ENCODE data around the gene HRG. TPM values are rescaled to one million over a fixed set of nuclear protein-coding genes. Genes with fewer than 3 reads are reported as not detected.

Gene HRG
- total RNA-seq, 1 donor, result not detected

DNA sequence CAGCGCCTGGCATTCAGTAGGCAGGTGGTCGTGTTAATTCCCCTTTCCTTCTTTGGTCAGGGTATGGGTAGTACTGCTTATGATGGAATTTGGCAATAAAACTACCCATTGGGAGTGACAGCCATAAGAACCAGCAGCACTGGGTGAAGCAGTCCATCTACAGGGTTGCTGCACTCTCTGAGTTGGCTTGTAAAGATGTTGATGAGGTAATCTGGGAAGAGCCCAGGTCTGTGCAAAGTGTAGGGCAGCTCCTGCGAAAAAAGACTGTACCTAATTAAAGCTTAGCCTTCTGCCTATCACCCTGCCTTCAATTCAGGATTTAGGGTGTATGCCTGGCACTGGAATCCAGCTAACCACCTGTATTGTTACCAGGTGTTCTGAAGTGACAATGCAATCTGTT is 30.3 kb upstream of the HRG start:
- H3K27ac ChIP-seq (ENCODE audit: low read depth, low read length), result no peak overlapping the region
- TF ChIP-seq, protein P1, sequence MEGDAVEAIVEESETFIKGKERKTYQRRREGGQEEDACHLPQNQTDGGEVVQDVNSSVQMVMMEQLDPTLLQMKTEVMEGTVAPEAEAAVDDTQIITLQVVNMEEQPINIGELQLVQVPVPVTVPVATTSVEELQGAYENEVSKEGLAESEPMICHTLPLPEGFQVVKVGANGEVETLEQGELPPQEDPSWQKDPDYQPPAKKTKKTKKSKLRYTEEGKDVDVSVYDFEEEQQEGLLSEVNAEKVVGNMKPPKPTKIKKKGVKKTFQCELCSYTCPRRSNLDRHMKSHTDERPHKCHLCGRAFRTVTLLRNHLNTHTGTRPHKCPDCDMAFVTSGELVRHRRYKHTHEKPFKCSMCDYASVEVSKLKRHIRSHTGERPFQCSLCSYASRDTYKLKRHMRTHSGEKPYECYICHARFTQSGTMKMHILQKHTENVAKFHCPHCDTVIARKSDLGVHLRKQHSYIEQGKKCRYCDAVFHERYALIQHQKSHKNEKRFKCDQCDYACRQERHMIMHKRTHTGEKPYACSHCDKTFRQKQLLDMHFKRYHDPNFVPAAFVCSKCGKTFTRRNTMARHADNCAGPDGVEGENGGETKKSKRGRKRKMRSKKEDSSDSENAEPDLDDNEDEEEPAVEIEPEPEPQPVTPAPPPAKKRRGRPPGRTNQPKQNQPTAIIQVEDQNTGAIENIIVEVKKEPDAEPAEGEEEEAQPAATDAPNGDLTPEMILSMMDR (IDR thresholded peaks at IDR 0.05; ENCODE audit: extremely low read depth, low read depth, low read length), result no peak
- H3K27me3 ChIP-seq (ENCODE audit: insufficient read depth, low read length), result no peaks in the 10 kb centered on the region
- no peak overlapping the region for H2AFZ ChIP-seq (ENCODE audit: low read length)
- no peaks in the 10 kb centered on the region for H3K79me2 ChIP-seq (ENCODE audit: insufficient read depth, low read length)
- H3K4me2 ChIP-seq (ENCODE audit: insufficient read depth, low read length), result no peak overlapping the region
- H4K20me1 ChIP-seq (ENCODE audit: insufficient read depth, low read length), result no peaks in the 10 kb centered on the region
- no peaks in the 10 kb centered on the region for H3K4me1 ChIP-seq (ENCODE audit: insufficient read depth, low read length)
- no peaks in the 10 kb centered on the region for H3K9me3 ChIP-seq (ENCODE audit: low read depth, low read length)
- no peak overlapping the region for H3K4me3 ChIP-seq (ENCODE audit: insufficient read depth, low read length)
- H3K36me3 ChIP-seq (ENCODE audit: insufficient read depth, low read length), result no peaks in the 10 kb centered on the region
- no peak for DNase-seq (ENCODE audit: insufficient read length, low spot score, missing footprints)

DNA sequence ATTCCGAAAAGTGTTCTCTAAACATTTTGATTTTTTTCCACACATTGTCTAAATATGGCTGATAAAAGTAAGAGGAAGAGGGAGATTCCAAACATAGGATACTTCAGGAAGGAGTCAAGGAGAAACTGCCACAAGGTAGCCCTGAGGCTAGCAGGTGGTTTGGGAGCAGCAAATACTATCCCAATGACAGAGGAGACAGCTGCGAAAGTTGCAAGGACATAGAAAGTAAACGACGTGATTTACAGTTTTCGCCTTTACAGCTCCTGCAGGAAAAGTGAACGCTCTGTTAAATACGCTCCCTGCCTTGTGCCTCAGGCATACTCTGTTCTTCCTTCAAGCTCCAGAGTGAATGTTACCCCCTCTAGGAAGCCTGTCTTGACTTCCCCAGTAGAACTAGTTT is 29.3 kb upstream of the HRG start:
- Histone ChIP-seq H4K20me1 (ENCODE audit: insufficient read depth, low read length) (no peaks in the 10 kb centered on the region), H3K36me3 (ENCODE audit: insufficient read depth, low read length) (no peaks in the 10 kb centered on the region), H2AFZ (ENCODE audit: low read length) (no peak overlapping the region), H3K4me1 (ENCODE audit: insufficient read depth, low read length) (no peaks in the 10 kb centered on the region), H3K4me2 (ENCODE audit: insufficient read depth, low read length) (no peak overlapping the region), H3K79me2 (ENCODE audit: insufficient read depth, low read length) (no peaks in the 10 kb centered on the region), H3K9me3 (ENCODE audit: low read depth, low read length) (no peaks in the 10 kb centered on the region), H3K27me3 (ENCODE audit: insufficient read depth, low read length) (no peaks in the 10 kb centered on the region), H3K27ac (ENCODE audit: low read depth, low read length) (no peak overlapping the region), H3K4me3 (ENCODE audit: insufficient read depth, low read length) (no peak overlapping the region)
- TF ChIP-seq, protein P1 (IDR thresholded peaks at IDR 0.05; ENCODE audit: extremely low read depth, low read depth, low read length), result no peak
- DNase-seq (ENCODE audit: insufficient read length, low spot score, missing footprints), result no peak

DNA sequence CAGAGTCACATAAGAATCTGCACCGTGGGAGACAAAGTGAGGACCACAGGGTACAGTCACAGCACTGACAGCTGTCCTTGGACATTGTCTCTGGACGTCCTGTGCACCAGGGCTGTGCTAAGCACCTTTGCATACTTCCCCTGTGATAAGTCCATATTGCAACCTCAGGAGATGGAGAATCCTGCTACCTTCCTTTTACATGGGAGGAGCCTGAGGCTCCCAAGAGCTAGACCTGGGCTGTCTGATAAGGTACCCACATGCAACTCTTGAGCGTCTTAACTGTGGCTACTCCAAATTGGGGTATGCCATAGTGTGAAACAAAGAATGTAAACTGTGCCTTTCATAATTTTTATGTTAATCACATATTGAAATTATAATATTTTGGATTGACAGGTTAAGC is 28.1 kb upstream of the HRG start:
- Histone ChIP-seq H3K79me2 (ENCODE audit: insufficient read depth, low read length) (no peaks in the 10 kb centered on the region), H3K4me2 (ENCODE audit: insufficient read depth, low read length) (no peak overlapping the region), H3K4me1 (ENCODE audit: insufficient read depth, low read length) (no peaks in the 10 kb centered on the region), H2AFZ (ENCODE audit: low read length) (no peak overlapping the region), H3K36me3 (ENCODE audit: insufficient read depth, low read length) (no peaks in the 10 kb centered on the region), H3K9me3 (ENCODE audit: low read depth, low read length) (no peaks in the 10 kb centered on the region), H3K27me3 (ENCODE audit: insufficient read depth, low read length) (peaks cover 9% of the 10 kb centered on the region), H3K27ac (ENCODE audit: low read depth, low read length) (no peak overlapping the region), H4K20me1 (ENCODE audit: insufficient read depth, low read length) (no peaks in the 10 kb centered on the region), H3K4me3 (ENCODE audit: insufficient read depth, low read length) (no peak overlapping the region)
- no peak for DNase-seq (ENCODE audit: insufficient read length, low spot score, missing footprints)
- TF ChIP-seq, protein P1 (IDR thresholded peaks at IDR 0.05; ENCODE audit: extremely low read depth, low read depth, low read length), result no peak

DNA sequence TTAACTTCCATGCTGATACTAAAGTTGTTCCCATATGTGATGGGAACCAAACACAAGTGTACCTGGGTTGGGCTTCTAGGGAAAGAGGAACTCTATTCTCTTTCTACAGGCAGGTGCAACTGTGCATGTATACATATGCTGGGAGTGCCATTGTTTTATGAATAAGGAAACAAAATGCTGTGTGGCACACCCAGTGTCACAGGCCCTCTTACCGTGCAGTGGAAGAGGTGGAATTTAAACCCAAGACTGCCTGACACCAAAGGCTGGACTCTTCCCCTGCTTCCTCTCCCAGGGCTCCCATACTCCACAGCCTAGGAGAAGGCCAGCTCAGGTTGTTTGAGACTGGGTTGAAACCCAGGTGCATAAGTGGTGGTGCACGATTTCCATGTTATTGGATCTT is 27.6 kb upstream of the HRG start:
- H3K4me3 ChIP-seq (ENCODE audit: insufficient read depth, low read length), result no peak overlapping the region
- no peak overlapping the region for H3K27ac ChIP-seq (ENCODE audit: low read depth, low read length)
- H4K20me1 ChIP-seq (ENCODE audit: insufficient read depth, low read length), result no peaks in the 10 kb centered on the region
- no peaks in the 10 kb centered on the region for H3K4me1 ChIP-seq (ENCODE audit: insufficient read depth, low read length)
- DNase-seq (ENCODE audit: insufficient read length, low spot score, missing footprints), result no peak
- no peaks in the 10 kb centered on the region for H3K9me3 ChIP-seq (ENCODE audit: low read depth, low read length)
- no peak overlapping the region for H3K4me2 ChIP-seq (ENCODE audit: insufficient read depth, low read length)
- H3K27me3 ChIP-seq (ENCODE audit: insufficient read depth, low read length), result peaks cover 11% of the 10 kb centered on the region
- TF ChIP-seq, protein P1 (IDR thresholded peaks at IDR 0.05; ENCODE audit: extremely low read depth, low read depth, low read length), result no peak
- H3K36me3 ChIP-seq (ENCODE audit: insufficient read depth, low read length), result no peaks in the 10 kb centered on the region
- H3K79me2 ChIP-seq (ENCODE audit: insufficient read depth, low read length), result no peaks in the 10 kb centered on the region
- no peak overlapping the region for H2AFZ ChIP-seq (ENCODE audit: low read length)

All from osteoblast (primary cell).